Chondrocyte (in vitro differentiated cells): Measurements from ENCODE around the gene WAPL. TPM values are rescaled to one million over a fixed set of nuclear protein-coding genes. Genes with fewer than 3 reads are reported as not detected.

Experiments
- DNase-seq: peaks from one replicate; pipeline ENCODE4 v3.0.0; 2021; ENCODE audit warnings: mixed read lengths, low spot score
- H3K27ac Mint-ChIP-seq: one replicate; pipeline ENCODE4 v1.8.0; 2021; ENCODE audit warnings: mild to moderate bottlenecking, moderate library complexity, mixed read lengths; ENCODE audit not compliant: unreplicated experiment
- H3K27me3 Mint-ChIP-seq: 2 replicates; pipeline ENCODE4 v1.8.0; 2021; ENCODE audit warnings: low read depth, mixed read lengths
- H3K36me3 Mint-ChIP-seq: 2 replicates; pipeline ENCODE4 v1.8.0; 2021; ENCODE audit warnings: low read depth, mixed read lengths
- H3K4me1 Mint-ChIP-seq: 2 replicates; pipeline ENCODE4 v1.8.0; 2021; ENCODE audit warnings: low read depth, mild to moderate bottlenecking, mixed read lengths
- H3K4me3 Mint-ChIP-seq: one replicate; pipeline ENCODE4 v1.8.0; 2021; ENCODE audit warnings: mild to moderate bottlenecking, moderate library complexity, mixed read lengths; ENCODE audit not compliant: unreplicated experiment
- H3K9me3 Mint-ChIP-seq: 2 replicates; pipeline ENCODE4 v1.8.0; 2021; ENCODE audit warnings: low read depth, mixed read lengths
- CTCF ChIP-seq: fragments of 200-600 bp; sonication (generic); IDR thresholded peaks from 2 replicates; pipeline ENCODE4 v1.5.0; 2021; ENCODE audit warnings: antibody characterized with exemption, mild to moderate bottlenecking, moderate library complexity
- total RNA-seq: library from RNA; stranded (reverse); gene quantifications from 3 replicates; pipeline ENCODE4 v1.2.1, GENCODE V29; 2021

The WAPL gene
- total RNA-seq, 1 donor from 2014 or later, result 29.1 TPM

GRCh38 chr10:86385806-86386205, 135.8 kb downstream of the WAPL start:
- peaks cover 5% of the 10 kb centered on the region for H3K36me3 Mint-ChIP-seq
- DNase-seq, result no peak
- no peak overlapping the region for H3K27ac Mint-ChIP-seq
- H3K4me3 Mint-ChIP-seq, result no peak overlapping the region
- H3K9me3 Mint-ChIP-seq, result peaks cover 4% of the 10 kb centered on the region
- no peak for TF ChIP-seq CTCF
- H3K27me3 Mint-ChIP-seq, result peaks cover 48% of the 10 kb centered on the region
- H3K4me1 Mint-ChIP-seq, result peaks cover 3% of the 10 kb centered on the region

Other genes with a start within 250 kb of the WAPL start
- 0.60 to 2.2 TPM (median 0.62 TPM) in 3 replicates for gene GRID1, start 155.0 kb downstream of the WAPL start, total RNA-seq
- not detected in 3 replicates for gene OPN4, start 132.8 kb upstream of the WAPL start, total RNA-seq
- 4.0 to 22.7 TPM (median 21.5 TPM) in 3 replicates for gene LDB3, start 146.7 kb upstream of the WAPL start, total RNA-seq
- 67.2 to 79.7 TPM (median 74.2 TPM) in 3 replicates for gene BMPR1A, start 234.8 kb upstream of the WAPL start, total RNA-seq